ENCODE measurements around the gene UBR4.

- no peak for TF ChIP-seq ZNF384 (IDR thresholded peaks at IDR 0.05)
- TF ChIP-seq SP1 (IDR thresholded peaks at IDR 0.05): no peak
- TF ChIP-seq LEF1 (IDR thresholded peaks at IDR 0.05; ENCODE audit: borderline replicate concordance): no peak
- no peak for TF ChIP-seq BHLHE40 (IDR thresholded peaks at IDR 0.05; ENCODE audit: borderline replicate concordance)
- TF ChIP-seq FOXM1 (IDR thresholded peaks at IDR 0.05; ENCODE audit: borderline replicate concordance): no peak
- TF ChIP-seq HDGF (IDR thresholded peaks at IDR 0.05; ENCODE audit: borderline replicate concordance): no peak
- no peak for TF ChIP-seq CTBP1 (IDR thresholded peaks at IDR 0.05; ENCODE audit: borderline replicate concordance)
- TF ChIP-seq TARDBP (IDR thresholded peaks at IDR 0.05): no peak
- TF ChIP-seq, protein P1, sequence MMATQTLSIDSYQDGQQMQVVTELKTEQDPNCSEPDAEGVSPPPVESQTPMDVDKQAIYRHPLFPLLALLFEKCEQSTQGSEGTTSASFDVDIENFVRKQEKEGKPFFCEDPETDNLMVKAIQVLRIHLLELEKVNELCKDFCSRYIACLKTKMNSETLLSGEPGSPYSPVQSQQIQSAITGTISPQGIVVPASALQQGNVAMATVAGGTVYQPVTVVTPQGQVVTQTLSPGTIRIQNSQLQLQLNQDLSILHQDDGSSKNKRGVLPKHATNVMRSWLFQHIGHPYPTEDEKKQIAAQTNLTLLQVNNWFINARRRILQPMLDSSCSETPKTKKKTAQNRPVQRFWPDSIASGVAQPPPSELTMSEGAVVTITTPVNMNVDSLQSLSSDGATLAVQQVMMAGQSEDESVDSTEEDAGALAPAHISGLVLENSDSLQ (IDR thresholded peaks at IDR 0.05): no peak
- TF ChIP-seq ARNT (IDR thresholded peaks at IDR 0.05): no peak
- TF ChIP-seq FOXA1 (IDR thresholded peaks at IDR 0.05): no peak
Observed at GRCh38 chr1:19057182-19057779, 152.8 kb downstream of the UBR4 start.
